ENCODE measurements around the gene FN1.
"Not testable (repeated sequence)": the region's sequence is repeated elsewhere in the genome, so short reads cannot be mapped to it uniquely, and the experiment has no call there.

The FN1 gene

DNA sequence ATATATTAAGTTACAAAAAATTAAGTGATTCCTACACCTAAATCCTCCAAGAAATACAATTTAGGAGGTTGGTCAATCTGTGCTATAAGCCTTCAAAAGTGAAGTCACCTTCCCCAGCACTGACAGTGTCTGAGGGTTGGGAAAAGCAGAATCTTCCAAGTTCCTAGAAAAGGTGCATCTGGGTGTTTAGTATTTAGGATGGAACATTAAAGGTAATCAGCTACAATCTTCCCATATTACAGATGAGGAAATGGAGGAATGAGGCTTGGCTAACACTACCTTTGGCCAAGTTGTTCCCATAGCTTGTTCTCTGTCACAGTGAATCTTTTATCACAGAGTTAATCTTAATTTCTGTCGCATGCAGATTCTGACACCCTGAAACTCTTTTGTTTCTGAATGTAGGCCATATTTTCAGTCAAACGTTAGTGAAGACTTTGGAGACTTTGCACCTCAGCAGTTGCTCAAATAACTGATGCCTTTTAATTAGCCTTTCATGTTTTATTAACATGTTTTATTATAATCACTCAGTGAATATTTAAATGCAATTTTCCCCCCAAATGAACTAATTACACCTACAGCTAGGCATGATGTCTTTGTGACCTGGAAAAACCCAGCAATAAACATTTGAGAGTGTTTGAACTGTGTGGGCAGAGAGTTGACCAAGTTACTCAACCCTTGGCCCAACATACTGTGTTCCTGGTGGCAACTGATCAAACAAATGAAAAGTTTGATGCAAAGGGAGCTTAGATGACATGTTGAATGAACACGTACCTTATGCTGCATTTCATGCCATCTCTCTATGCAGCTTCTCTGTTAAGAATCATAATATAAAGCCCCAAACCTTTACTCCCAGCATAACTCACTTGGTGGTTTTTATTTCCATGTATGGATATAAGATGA, 17.6 kb downstream of the FN1 start:
- Mint-ChIP-seq H3K27ac (no peak overlapping the region), H3K9me3 (no peaks in the 10 kb centered on the region), H3K36me3 (no peaks in the 10 kb centered on the region), H3K27me3 (peaks cover 10% of the 10 kb centered on the region), H3K4me3 (no peak overlapping the region), H3K4me1 (no peaks in the 10 kb centered on the region)

GRCh38 chr2:215417400-215417951, 18.4 kb downstream of the FN1 start:
- no peak overlapping the region for H3K27ac Mint-ChIP-seq
- no peaks in the 10 kb centered on the region for H3K9me3 Mint-ChIP-seq
- no peaks in the 10 kb centered on the region for H3K4me1 Mint-ChIP-seq
- H3K4me3 Mint-ChIP-seq = no peak overlapping the region
- no peaks in the 10 kb centered on the region for H3K36me3 Mint-ChIP-seq
- H3K27me3 Mint-ChIP-seq = peaks cover 10% of the 10 kb centered on the region

DNA sequence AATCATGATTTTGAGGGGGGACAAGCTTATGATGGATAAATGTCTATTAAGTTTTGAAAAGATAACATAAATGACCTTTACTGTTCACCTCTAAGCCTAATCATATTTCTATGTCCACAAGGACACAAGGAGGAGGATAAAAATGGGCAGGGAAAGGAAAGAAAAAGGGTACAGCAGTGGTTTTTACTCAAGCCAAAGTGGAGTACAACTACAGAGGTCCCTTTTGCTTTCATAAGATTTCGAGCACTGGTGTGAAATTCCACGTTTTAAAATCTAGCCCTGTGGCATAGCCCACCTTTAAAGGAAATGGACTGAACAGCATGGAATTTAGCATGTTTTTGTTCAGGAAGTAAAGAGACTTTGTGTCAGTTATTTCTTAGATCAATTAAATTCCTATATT, 19.2 kb downstream of the FN1 start:
- Mint-ChIP-seq H3K4me3 (no peak overlapping the region), H3K27ac (no peak overlapping the region), H3K9me3 (no peaks in the 10 kb centered on the region), H3K27me3 (peaks cover 10% of the 10 kb centered on the region), H3K4me1 (no peaks in the 10 kb centered on the region), H3K36me3 (no peaks in the 10 kb centered on the region)

- H3K27me3 Mint-ChIP-seq = peaks cover 10% of the 10 kb centered on the region
Measured at GRCh38 chr2:215415820-215416577, 19.9 kb downstream of the FN1 start.

GRCh38 chr2:215415218-215415617, 20.6 kb downstream of the FN1 start:
- H3K36me3 Mint-ChIP-seq = no peaks in the 10 kb centered on the region
- no peak overlapping the region for H3K27ac Mint-ChIP-seq
- H3K4me3 Mint-ChIP-seq = no peak overlapping the region
- no peaks in the 10 kb centered on the region for H3K4me1 Mint-ChIP-seq
- peaks cover 10% of the 10 kb centered on the region for H3K27me3 Mint-ChIP-seq
- H3K9me3 Mint-ChIP-seq = no peaks in the 10 kb centered on the region

More at GRCh38 chr2:215415820-215416577, 19.9 kb downstream of the FN1 start:
- Mint-ChIP-seq H3K4me1 (no peaks in the 10 kb centered on the region), H3K4me3 (no peak overlapping the region), H3K27ac (no peak overlapping the region), H3K9me3 (no peaks in the 10 kb centered on the region), H3K36me3 (no peaks in the 10 kb centered on the region)

DNA sequence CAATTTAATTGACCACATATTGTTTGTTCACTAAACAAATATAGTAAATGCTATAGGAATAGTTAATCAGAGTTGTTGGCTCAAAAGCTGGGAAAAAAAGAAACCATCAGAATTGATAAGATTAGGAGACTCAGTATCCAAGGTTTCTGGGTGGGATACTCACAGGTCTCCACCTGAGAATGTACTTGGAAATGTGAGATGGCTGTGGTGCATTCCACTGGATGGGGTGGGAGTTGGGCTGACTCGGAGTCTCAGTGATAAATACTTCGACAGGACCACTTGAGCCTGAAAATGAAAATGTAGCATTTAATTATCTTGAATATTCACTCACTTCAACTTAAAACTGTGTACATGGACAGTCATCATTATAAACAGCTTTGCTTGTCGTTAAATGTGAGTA, 21.2 kb downstream of the FN1 start:
- Mint-ChIP-seq H3K4me3 (no peak overlapping the region), H3K27ac (no peak overlapping the region), H3K9me3 (no peaks in the 10 kb centered on the region), H3K4me1 (no peaks in the 10 kb centered on the region), H3K27me3 (peaks cover 10% of the 10 kb centered on the region), H3K36me3 (no peaks in the 10 kb centered on the region)

GRCh38 chr2:215413974-215414373, 21.9 kb downstream of the FN1 start:
- no peak overlapping the region for H3K4me3 Mint-ChIP-seq
- no peaks in the 10 kb centered on the region for H3K4me1 Mint-ChIP-seq
- no peaks in the 10 kb centered on the region for H3K36me3 Mint-ChIP-seq
- no peaks in the 10 kb centered on the region for H3K9me3 Mint-ChIP-seq
- H3K27ac Mint-ChIP-seq = no peak overlapping the region
- H3K27me3 Mint-ChIP-seq = peaks cover 7% of the 10 kb centered on the region

DNA sequence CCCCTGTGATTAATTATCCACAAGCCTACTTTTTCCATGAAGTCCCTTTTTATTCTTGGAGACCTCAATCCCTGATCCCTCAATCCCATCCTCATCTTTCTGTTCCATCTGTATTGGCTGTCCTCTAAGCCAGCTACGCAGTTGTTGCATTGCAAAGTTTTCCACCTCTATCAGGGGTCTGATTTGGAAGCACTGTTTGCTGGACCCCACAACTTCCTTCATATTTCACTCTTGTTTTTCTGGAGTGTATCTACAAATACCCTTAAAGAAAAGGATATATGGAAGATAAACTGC, 22.4 kb downstream of the FN1 start:
- H3K9me3 Mint-ChIP-seq = no peaks in the 10 kb centered on the region
- H3K4me3 Mint-ChIP-seq = no peak overlapping the region
- no peaks in the 10 kb centered on the region for H3K36me3 Mint-ChIP-seq
- peaks cover 4% of the 10 kb centered on the region for H3K27me3 Mint-ChIP-seq
- no peak overlapping the region for H3K27ac Mint-ChIP-seq
- H3K4me1 Mint-ChIP-seq = no peaks in the 10 kb centered on the region

- H3K27ac Mint-ChIP-seq = no peak overlapping the region
- no peaks in the 10 kb centered on the region for H3K4me1 Mint-ChIP-seq
- H3K36me3 Mint-ChIP-seq = no peaks in the 10 kb centered on the region
- peaks cover 4% of the 10 kb centered on the region for H3K27me3 Mint-ChIP-seq
- H3K9me3 Mint-ChIP-seq = no peaks in the 10 kb centered on the region
- no peak overlapping the region for H3K4me3 Mint-ChIP-seq
Measured at GRCh38 chr2:215411941-215412743, 23.7 kb downstream of the FN1 start.

DNA sequence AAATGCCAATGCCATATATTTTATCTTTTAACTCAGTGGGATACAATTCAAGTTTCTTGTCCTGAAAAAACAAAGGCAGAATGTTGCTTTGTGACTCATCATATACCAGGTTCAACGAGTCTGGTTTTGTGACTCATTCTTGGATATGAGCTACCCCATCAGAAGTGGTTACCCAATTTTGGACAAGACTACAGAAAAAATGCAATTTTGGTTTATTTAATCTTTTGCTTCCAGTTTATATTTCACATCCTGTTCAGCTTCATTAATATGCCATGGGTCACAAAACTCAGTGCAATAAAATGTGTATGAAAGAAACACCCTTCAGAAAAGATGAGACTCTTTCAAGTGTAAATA, 25.0 kb downstream of the FN1 start:
- Mint-ChIP-seq H3K9me3 (no peaks in the 10 kb centered on the region), H3K27ac (no peak overlapping the region), H3K4me3 (no peak overlapping the region), H3K36me3 (no peaks in the 10 kb centered on the region), H3K4me1 (no peaks in the 10 kb centered on the region), H3K27me3 (peaks cover 4% of the 10 kb centered on the region)

- not testable (repeated sequence) for H3K4me1 Mint-ChIP-seq, H3K4me3 Mint-ChIP-seq, H3K27ac Mint-ChIP-seq, H3K36me3 Mint-ChIP-seq, H3K9me3 Mint-ChIP-seq, H3K27me3 Mint-ChIP-seq
Measured at GRCh38 chr2:215410181-215410931, 25.5 kb downstream of the FN1 start.

DNA sequence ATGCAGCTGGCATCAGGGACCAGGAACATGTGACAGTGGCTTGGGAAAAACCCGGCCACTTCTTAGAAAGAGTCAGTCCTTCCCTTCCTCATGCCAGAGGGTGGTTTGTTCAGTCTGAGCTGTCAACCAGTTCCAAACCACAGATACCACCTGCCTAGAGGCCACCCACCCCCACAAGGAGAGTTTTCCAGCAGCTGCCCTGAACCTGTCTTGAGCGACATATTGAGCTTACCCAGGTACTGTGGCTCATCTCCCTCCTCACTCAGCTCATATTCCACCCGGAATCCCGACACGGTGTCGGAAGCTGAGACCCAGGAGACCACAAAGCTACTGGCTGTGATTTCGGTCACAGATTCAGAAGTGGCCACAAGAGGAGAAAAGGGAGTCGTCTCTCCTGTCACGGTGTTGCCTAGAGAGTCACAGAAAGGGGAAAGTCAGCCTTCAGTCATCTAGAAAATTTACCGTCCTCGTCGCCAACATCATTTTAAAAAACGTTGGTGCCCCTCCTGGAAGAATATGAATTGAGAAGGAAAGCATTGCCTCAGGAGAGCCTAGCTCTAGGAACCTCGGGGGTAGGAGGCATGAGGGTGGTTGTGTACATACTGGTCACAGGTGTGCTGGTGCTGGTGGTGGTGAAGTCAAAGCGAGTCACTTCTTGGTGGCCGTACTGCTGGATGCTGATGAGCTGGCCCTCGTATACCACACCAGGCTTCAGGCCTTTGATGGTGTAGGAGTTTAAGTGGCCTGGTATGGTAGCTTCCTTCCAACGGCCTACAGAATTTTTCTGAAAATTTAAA, 26.3 kb downstream of the FN1 start:
- H3K9me3 Mint-ChIP-seq = no peaks in the 10 kb centered on the region
- H3K27ac Mint-ChIP-seq = no peak overlapping the region
- no peak overlapping the region for H3K4me3 Mint-ChIP-seq
- H3K36me3 Mint-ChIP-seq = no peaks in the 10 kb centered on the region
- H3K4me1 Mint-ChIP-seq = no peaks in the 10 kb centered on the region
- H3K27me3 Mint-ChIP-seq = peaks cover 4% of the 10 kb centered on the region

GRCh38 chr2:215408441-215408840, 27.4 kb downstream of the FN1 start:
- not testable (repeated sequence) for H3K4me3 Mint-ChIP-seq, H3K36me3 Mint-ChIP-seq, H3K9me3 Mint-ChIP-seq, H3K27ac Mint-ChIP-seq, H3K27me3 Mint-ChIP-seq, H3K4me1 Mint-ChIP-seq

GRCh38 chr2:215407590-215408264, 28.1 kb downstream of the FN1 start:
- Mint-ChIP-seq H3K36me3 (no peaks in the 10 kb centered on the region), H3K4me1 (no peaks in the 10 kb centered on the region), H3K4me3 (no peak overlapping the region), H3K27me3 (no peaks in the 10 kb centered on the region), H3K9me3 (no peaks in the 10 kb centered on the region), H3K27ac (no peak overlapping the region)
